PFSK-1 (cell line): ENCODE measurements around the gene NDUFA8. TPM values are rescaled to one million over a fixed set of nuclear protein-coding genes. Genes with fewer than 3 reads are reported as not detected.
A peak's percentile ranks its signal among the peaks of the same experiment; 100 is the strongest.

ENCODE experiments used
- FOXP2 ChIP-seq: optimal IDR thresholded peaks from 2 replicates; pipeline ENCODE3; 2011; ENCODE audit warnings: borderline replicate concordance, control low read depth, inconsistent platforms; ENCODE audit not compliant: insufficient read depth; ENCODE audit errors: extremely low read length, extremely low read depth
- POLR2AphosphoS5 ChIP-seq: IDR thresholded peaks from 2 replicates; pipeline ENCODE4 v1.6.1; 2012; ENCODE audit warnings: low read depth, mild to moderate bottlenecking, control low read depth, low read length, moderate library complexity
- REST ChIP-seq, 2 experiments: IDR thresholded peaks; 2 replicates each; pipeline versions ENCODE4 v1.6.1 to v1.8.0; 2011 to 2012; ENCODE audit warnings: low read depth in 2 of 2, low read length in 2 of 2, control low read depth in 1 of 2, inconsistent platforms in 1 of 2, mild to moderate bottlenecking in 1 of 2, moderate library complexity in 1 of 2; ENCODE audit not compliant: insufficient read depth in 1 of 2
- SIN3A ChIP-seq: IDR thresholded peaks from 2 replicates; pipeline ENCODE4 v1.6.1; 2012; ENCODE audit warnings: mild to moderate bottlenecking, low read length, moderate library complexity, borderline replicate concordance; ENCODE audit not compliant: insufficient read depth
- TAF1 ChIP-seq: IDR thresholded peaks from 2 replicates; pipeline ENCODE4 v1.6.1; 2012; ENCODE audit warnings: low read length, control low read depth, borderline replicate concordance; ENCODE audit not compliant: insufficient read depth
- polyA plus RNA-seq: library from polyadenylated mRNA; unstranded; fragments of >200 nt; gene quantifications from one replicate; pipeline ENCODE4 v1.2.1, GENCODE V29; 2012; ENCODE audit warnings: low read depth, missing spikeins; ENCODE audit not compliant: insufficient read length

The NDUFA8 gene
- polyA plus RNA-seq = 149 TPM

DNA sequence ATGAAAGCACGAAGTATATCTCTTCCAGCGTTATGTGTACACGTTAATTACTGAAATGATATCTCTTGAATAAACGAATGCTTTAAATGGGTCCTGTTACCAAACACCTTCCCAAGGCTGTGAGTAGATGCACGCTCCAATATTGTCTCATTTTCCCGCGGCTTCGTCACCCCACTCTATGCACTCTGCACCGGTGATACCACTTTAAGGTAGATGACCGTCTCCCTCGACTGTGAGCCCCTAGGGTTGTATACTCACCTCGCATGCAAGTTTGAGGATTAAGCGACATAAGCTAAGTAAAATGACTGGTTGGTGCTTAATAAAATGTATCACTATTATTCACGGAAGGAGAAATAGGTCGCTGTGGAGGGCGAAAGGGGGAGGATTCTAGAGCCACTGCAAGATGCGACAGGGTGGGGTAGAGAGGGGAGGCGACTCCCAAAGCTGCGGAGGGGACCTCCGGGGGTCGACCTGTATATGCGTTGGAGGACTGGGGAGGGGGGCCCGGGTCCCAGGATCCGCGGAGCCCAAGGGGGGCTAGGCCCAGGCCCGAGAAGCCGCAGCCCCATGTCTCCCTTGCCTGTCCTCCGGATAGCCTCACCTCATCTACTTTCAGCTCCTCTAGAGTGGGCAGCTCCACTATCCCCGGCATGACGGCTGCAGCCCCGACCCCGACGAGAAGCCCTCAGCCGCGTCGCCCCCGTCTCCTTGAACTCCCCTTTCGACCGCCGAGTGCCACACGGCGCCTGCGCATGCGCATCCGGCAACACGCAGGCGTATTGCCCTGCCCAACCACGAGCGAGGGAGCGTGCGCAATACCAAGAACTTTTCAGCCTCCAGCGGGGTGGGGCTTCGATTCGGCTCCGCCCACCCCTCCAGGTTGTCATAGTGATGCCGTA is at the start of gene NDUFA8, which contains the start of gene MORN5:
Gene NDUFA8 (minus strand): TSS at position 754 of the 899 bp plus-strand sequence. CDS start 102 bp downstream, at position 652.
Gene MORN5 (plus strand): TSS at position 883 of the 899 bp plus-strand sequence. CDS start 65 bp downstream, outside the sequence.
- TF ChIP-seq SIN3A (0 out of 2 replicates have a peak, but pooled peaks have one; percentile 8), TAF1 (no peak), FOXP2 (peak; percentile 24), POLR2AphosphoS5 (peak; percentile 88), REST (IDR thresholded peaks at IDR 0.05; ENCODE audit: insufficient read depth in 1 of 2, low read depth in 2 of 2, low read length in 2 of 2) (no peak)

DNA sequence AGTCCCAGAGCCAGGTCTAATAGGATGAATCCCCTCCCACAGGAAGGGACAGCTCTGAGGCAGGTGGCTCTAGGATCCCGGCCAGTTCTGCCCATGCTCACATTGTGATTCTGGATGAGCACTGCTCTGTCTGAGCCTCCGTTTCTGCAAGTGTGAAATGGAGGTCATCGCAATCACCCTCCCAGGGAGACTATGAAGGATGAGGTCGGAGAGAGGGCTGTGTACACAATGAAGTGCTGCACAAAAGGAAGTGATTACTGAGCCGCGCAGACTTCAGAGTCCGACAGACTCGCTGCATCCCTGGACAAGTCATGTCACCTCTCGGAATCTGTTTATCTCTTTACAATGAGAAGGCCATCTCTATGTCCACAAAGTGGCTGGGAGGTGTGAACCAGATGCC is 47.5 kb upstream of the NDUFA8 start:
- TF ChIP-seq TAF1 (no peak), FOXP2 (no peak), SIN3A (no peak), REST (IDR thresholded peaks at IDR 0.05; ENCODE audit: insufficient read depth in 1 of 2, low read depth in 2 of 2, low read length in 2 of 2) (no peak), POLR2AphosphoS5 (no peak)

DNA sequence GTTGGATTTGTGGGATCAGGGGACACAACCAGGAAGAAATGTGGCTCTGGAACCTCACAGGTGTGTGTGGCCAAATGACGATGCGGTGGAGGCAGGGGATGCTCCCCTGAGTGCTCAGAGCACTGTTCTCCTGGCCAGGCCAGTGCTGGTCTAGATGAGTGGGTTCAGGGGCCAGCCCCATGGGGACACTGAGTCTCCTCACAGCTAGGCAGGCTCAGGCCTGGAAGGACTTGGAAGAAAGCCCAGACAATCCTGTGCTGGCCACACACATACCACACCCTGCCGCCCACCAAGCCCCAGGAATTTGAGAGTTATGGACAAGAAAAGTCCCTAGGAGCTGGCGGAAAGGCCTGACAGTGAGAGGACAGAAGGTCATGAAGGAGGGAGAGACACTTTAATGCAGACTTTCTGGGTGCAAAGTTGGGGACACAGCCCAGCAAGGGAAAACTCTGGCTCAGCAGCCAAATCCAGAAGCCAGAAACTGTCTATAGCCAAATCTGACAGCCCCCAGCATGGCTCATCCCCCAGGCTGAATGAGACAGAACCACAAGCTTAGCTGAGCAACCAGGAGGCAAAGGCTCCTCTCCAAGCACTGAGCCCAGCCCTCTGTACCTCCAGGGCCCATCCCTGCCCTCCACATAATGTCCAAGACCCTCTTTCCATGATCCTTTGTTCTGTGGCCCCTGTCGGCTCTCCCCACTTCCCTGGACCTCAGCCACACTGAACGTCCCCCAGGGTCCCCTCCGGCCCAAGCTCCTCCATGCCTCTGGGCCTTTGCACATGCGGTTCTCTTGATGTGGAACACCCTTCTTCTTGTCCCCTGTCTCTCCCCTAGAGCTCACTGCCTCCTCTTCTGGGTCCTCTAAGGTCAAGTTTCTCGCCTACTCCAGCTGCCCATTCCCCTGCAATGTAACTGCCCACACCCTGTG is 46.8 kb upstream of the NDUFA8 start:
- no peak for TF ChIP-seq REST (IDR thresholded peaks at IDR 0.05; ENCODE audit: insufficient read depth in 1 of 2, low read depth in 2 of 2, low read length in 2 of 2)
- no peak for TF ChIP-seq TAF1
- no peak for TF ChIP-seq FOXP2
- TF ChIP-seq POLR2AphosphoS5 = no peak
- no peak for TF ChIP-seq SIN3A

DNA sequence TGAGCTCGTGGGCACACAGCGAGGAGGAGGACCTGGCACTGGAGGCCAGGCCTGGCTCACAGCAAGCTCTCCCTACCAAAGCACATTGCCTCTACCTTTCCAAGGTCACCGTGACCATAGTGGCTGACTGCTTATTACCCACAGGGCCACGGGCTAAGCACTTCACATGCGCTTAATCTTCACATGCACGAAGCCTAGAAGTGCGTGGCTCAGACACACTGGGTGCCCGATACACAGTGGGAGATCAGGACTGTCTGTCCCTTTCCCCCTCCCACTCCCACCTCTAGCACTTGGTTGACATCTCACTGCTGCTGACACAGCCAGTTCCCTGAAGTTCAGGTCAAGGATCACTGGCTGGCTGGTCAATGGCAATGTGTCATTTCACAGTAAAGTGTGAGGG is 45.6 kb upstream of the NDUFA8 start:
- TF ChIP-seq SIN3A (no peak), POLR2AphosphoS5 (no peak), REST (IDR thresholded peaks at IDR 0.05; ENCODE audit: insufficient read depth in 1 of 2, low read depth in 2 of 2, low read length in 2 of 2) (no peak), TAF1 (no peak), FOXP2 (no peak)
